ENCODE data around the gene KCNMA1.

The KCNMA1 gene

DNA sequence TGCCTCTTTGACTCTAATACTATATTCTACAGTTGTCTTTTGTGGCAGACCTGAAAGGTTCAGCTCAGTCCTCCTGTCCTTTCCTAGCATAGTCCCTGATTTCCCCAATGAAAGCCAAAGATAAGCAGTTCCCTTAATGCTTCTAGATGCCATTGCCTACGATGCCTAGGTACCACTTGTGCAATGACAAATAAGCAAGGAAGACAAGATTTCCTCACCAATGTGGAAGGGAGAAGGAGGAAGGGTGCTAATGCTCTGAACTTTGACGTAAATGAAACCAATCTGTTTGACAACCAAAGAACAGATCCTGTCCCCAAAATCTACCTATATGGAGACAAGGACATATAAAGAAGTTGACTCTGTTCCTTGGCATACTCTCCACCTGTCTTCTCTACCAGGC is 393.3 kb downstream of the KCNMA1 start:
- DNase-seq (ENCODE audit: low spot score), result no peak

- no peak for DNase-seq (ENCODE audit: low spot score)
Observed at GRCh38 chr10:77241350-77241725, 396.3 kb downstream of the KCNMA1 start.

DNA sequence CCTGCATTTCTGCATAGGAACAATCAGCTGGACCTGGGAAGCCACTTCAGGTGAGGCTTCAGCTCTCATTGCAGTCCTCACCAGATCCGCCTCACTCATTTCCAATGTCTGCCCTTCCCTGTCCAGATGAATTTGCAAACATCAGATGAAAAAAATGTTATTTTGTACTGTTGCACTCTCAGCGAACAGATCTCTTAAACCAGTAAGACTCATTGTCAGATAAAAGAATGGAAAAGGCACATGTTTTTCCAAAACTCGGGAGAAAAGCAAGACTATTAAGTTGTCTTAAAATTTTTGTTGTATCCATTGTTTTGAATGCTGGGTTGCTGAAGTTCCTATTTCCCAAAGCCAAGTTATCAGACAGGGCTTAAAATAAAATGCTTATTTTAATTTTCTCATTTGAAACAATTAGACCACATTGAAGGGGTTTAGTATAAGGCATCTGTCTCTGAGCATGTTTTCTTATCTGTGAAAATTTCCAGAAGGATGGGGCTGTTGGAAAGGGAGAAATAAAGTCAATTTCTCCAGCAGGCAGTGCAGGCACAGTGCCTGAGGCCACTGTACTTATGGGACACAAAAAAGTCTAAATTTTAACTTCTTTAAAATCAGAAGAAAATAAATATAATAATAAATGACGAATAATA is 396.8 kb downstream of the KCNMA1 start:
- no peak for DNase-seq (ENCODE audit: low spot score)

DNA sequence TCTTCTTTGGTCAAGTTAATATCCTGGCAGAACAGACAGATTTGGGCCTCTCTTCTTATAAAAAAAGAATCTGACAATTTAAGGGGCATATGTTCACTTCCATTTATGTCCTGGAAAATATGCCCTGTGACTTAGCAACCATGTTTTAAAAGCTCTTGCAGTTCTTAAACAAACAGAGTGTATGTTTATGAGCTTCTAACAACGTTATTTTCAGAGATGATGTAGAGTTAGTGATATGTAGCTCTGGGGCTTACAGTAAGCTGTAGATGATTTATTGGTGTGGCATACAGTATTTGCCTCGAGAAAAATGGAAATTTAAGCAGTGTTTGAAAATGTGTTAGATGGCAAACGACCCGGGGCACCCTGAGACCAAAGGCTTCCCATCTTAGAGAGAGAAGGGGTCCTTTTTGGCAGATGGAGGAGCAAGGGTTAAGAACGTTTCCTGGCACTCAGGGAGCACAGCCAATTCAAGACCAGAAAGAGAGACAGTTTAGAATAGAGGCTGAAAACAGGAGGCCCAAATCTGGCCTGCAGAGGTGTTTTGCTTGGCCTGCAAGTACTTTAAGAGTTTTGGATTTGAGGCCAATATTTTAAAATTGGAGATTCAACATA is 397.5 kb downstream of the KCNMA1 start:
- no peak for DNase-seq (ENCODE audit: low spot score)

DNA sequence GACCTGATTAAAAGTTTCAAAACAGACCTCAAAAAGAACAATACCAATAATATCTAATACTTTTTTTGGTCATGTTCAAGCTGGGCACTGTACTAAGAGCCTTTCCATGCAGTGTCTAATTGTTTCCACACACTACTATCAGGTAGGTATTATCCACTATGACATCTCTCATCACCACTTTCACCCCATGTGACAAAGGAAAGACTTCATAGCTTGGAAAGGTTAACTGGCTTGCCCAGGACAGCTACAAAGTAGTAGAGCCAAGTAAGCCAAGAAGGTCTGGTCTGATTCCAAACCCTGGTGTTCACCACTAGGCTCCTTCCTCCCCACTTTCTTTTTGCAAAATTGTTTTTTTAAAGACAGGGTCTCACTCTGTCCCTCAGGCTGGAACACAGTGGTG is 400.5 kb downstream of the KCNMA1 start:
- no peak for DNase-seq (ENCODE audit: low spot score)

DNA sequence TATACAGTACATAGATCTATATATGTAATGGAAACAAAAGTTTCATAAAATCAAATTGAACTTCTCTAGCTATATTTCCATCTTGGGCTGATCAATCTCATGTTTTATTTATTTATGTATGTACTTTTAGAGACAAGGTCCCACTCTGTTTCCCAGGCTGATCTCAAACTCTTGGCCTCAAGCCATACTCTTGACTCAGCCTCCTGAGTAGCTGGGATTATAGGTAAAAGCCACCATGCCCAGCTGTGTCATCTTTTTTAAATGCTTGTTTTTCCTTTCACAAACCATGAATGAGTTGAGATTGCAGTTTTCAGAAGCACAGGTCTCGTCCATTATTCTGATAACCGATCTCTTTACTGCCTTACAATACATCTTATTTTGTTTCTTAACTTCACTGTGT is 400.9 kb downstream of the KCNMA1 start:
- DNase-seq (ENCODE audit: low spot score), result no peak

DNA sequence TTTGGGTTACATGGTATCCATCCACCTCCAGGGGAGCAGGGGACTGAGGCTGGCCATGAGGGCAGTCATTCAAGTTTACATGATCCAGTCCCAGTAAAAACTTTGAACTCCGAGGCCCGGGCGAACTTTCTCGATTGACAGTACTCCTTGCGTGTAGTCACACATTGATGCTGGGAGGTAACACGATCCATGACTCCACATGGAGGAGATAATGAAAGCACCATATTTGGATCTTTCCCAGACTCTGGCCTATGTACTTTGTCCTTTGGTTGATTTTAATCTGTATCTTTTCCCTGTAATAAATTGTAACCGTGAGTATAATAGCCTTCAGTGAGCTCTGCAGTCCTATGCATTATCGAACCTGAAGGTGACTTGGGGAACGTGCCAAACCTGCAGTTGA is 401.6 kb downstream of the KCNMA1 start:
- DNase-seq (ENCODE audit: low spot score), result no peak

GRCh38 chr10:77234599-77234998 is 403.0 kb downstream of the KCNMA1 start:
- no peak for DNase-seq (ENCODE audit: low spot score)

- DNase-seq (ENCODE audit: low spot score), result no peak
Observed at GRCh38 chr10:77233466-77233865, 404.1 kb downstream of the KCNMA1 start.

DNA sequence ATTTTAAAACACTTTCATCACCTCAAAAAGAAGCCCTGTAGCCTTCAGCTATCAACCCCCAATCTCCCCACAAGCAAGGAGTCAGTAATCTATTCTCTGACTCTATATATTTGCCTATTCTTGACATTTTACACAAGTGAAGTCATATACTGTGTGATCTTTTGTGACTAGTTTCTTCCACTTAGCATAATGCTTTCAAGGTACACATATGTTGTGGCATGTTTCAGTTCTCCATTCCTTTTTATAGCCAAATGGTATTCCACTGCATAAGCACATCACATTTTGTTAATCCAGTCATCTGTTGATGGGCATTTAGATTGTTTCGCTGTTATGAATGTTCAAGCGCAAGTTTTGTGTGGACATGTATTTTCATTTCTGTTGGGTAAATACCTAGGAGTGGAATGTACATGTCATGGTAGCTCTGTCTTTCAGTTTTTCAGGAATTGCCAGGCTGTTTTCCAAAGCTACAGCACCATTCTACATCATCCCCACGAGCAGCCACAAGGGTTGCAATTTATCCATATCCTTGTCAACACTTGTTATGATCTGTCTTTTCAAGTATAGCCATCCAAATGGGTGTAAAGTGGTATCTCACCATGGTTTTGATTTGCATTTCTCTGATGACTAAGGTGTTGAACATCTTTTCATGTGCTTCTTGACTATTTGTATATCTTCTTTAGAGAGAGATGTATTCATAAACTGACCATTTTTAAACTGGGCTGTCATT is 405.6 kb downstream of the KCNMA1 start:
- DNase-seq (ENCODE audit: low spot score), result no peak

- DNase-seq (ENCODE audit: low spot score), result no peak
Observed at GRCh38 chr10:77231375-77231774, 406.2 kb downstream of the KCNMA1 start.

GRCh38 chr10:77230194-77230593 is 407.4 kb downstream of the KCNMA1 start:
- no peak for DNase-seq (ENCODE audit: low spot score)

- no peak for DNase-seq (ENCODE audit: low spot score)
Observed at GRCh38 chr10:77229704-77230103, 407.9 kb downstream of the KCNMA1 start.

- DNase-seq (ENCODE audit: low spot score), result no peak
Observed at GRCh38 chr10:77228559-77228958, 409.0 kb downstream of the KCNMA1 start.

DNA sequence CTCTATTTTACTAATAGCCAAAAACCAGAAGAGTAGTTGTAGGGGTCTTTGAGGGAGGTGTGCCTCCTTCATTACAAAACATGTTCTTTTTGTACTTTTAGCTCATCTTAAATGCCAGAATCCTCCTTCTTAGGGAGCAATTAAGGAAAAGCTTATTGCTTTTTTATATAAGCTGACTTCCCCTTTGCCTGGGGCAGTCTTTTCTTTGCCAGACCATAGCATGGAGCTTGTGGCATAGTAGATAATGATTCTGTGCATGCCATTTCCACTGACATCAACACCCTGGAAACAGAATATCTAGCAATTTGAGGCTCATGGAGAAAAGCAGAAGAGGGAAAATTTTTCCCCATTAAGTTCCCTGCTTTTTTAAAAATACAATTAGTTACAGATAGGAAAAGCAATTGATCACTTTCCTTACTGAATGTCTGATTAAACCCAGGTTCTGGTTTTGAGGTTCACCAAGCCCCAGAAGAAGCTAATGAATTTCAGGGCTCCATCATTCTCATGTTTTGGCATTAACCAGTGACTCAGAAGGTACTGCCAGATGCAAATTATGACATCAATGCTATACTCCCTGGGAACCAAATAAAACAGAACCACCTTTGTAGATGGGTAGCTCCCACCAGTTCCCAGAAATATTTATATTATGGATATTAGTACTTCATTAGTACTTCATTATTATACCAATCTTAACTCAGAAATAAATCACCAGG is 410.6 kb downstream of the KCNMA1 start:
- DNase-seq (ENCODE audit: low spot score), result no peak

GRCh38 chr10:77226452-77226851 is 411.2 kb downstream of the KCNMA1 start:
- no peak for DNase-seq (ENCODE audit: low spot score)

GRCh38 chr10:77226020-77226419 is 411.6 kb downstream of the KCNMA1 start:
- DNase-seq (ENCODE audit: low spot score), result no peak

GRCh38 chr10:77223526-77224460 is 413.8 kb downstream of the KCNMA1 start:
- no peak for DNase-seq (ENCODE audit: low spot score)

GRCh38 chr10:77220150-77220549 is 417.5 kb downstream of the KCNMA1 start:
- DNase-seq (ENCODE audit: low spot score), result no peak

DNA sequence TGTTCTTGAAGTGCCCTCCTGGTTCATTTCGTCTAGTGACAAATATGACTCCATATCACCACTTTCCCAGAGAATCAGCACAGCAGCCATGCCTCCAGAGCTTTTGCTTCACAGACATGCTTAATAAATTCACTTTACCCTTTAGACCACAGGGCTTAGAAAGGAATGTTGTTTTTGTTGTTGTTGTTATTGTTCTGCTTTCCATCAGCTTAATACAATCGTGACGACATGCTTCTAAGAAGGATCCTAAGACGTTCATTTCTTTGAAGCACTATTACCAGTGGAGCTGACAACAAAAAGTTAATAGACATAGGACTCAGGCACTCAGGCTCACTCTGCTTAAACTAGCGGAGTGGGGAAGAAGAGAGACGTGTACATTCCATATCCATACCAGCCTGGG is 418.6 kb downstream of the KCNMA1 start:
- no peak for DNase-seq (ENCODE audit: low spot score)

DNA sequence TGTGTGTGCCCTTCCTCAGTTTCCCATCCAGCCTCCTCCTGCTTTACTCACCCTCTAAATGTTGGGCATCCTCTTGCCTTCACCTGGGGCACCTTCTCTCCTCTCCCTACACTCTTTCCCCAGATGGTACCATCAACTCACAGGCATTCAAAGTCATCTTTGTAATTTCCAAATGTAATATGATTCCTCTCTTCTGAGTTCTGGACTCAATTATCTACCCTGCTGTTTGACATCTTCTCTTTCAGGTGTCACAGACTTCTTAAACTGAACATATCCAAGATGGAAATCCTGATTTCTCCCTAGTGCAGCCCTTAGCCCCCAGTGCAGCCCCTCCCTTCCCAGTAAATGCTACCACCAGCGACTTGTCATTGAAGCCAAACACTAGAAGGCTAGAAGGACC is 422.8 kb downstream of the KCNMA1 start:
- no peak for DNase-seq (ENCODE audit: low spot score)

DNA sequence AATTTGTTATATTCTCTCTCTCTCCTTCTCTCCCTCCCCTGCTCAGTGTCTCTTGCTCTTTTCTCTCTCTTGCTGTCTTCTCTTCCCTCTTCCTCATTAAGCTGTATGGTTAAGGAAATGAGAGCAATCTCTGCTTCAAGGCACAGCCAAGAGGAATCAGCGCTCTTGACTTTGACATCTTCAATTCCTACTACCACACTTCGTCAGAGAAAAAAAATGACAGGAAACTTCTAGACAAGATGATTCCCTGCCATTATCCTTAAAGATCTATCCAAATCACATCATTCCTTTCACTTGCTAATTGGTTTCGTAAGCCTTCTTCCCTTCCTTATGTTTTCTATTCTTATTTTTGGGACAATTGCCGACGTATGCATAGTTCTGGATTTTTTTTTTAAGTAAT is 425.0 kb downstream of the KCNMA1 start:
- no peak for DNase-seq (ENCODE audit: low spot score)
